Neural cell (in vitro differentiated cells): Measurements from ENCODE around the gene SOX30. TPM values are rescaled to one million over a fixed set of nuclear protein-coding genes. Genes with fewer than 3 reads are reported as not detected.

Experiments
- H2AFZ ChIP-seq: fragments of 200-600, 300-800 bp; sonication (generic), shearing (Covaris generic); 2 replicates; pipeline ENCODE4 v1.6.0; 2014; ENCODE audit warnings: low read depth, mild to moderate bottlenecking, antibody characterized with exemption, low read length, moderate library complexity
- H3F3A ChIP-seq: fragments of 200-600 bp; shearing (Covaris generic); 2 replicates; pipeline ENCODE4 v1.6.1; 2016; ENCODE audit warnings: mild to moderate bottlenecking, moderate library complexity, mixed read lengths, antibody characterized with exemption, low read length; ENCODE audit not compliant: insufficient read depth, poor library complexity, severe bottlenecking
- H3K27ac ChIP-seq: fragments of 200-600, 300-800 bp; sonication (generic), shearing (Covaris generic); 2 replicates; pipeline ENCODE4 v1.5.1; 2014; ENCODE audit warnings: mild to moderate bottlenecking, low read length, moderate library complexity
- H3K27me3 ChIP-seq: fragments of 300-800, 200-600 bp; sonication (generic), shearing (Covaris generic); 2 replicates; pipeline ENCODE4 v1.6.0; 2014; ENCODE audit warnings: mild to moderate bottlenecking, low read depth, low read length, moderate library complexity; ENCODE audit not compliant: insufficient read depth
- H3K36me3 ChIP-seq: fragments of 300-800, 200-600 bp; sonication (generic), shearing (Covaris generic); 2 replicates; pipeline ENCODE4 v1.5.1; 2014; ENCODE audit warnings: mild to moderate bottlenecking, antibody characterized with exemption, low read length, moderate library complexity; ENCODE audit not compliant: insufficient read depth
- H3K4me2 ChIP-seq: fragments of 300-800, 200-600 bp; sonication (generic), shearing (Covaris generic); 2 replicates; pipeline ENCODE4 v1.6.0; 2014; ENCODE audit warnings: mild to moderate bottlenecking, low read length
- H3K4me3 ChIP-seq: fragments of 300-800, 200-600 bp; sonication (generic), shearing (Covaris generic); 2 replicates; pipeline ENCODE4 v1.5.1; 2014; ENCODE audit warnings: mild to moderate bottlenecking, low read length, moderate library complexity
- H3K79me2 ChIP-seq: fragments of 200-600 bp; shearing (Covaris generic); replicated peaks from 2 replicates; pipeline ENCODE4 v1.6.0; 2014; ENCODE audit warnings: mild to moderate bottlenecking, low read length, moderate library complexity; ENCODE audit not compliant: insufficient read depth
- H3K9ac ChIP-seq: fragments of 300-800, 200-600 bp; sonication (generic), shearing (Covaris generic); 2 replicates; pipeline ENCODE4 v1.6.1; 2016; ENCODE audit warnings: mild to moderate bottlenecking, low read length, mixed read lengths
- H3K9me2 ChIP-seq: fragments of 200-600 bp; shearing (Covaris generic); 2 replicates; pipeline ENCODE4 v1.6.1; 2016; ENCODE audit warnings: mild to moderate bottlenecking, low read length, mixed read lengths; ENCODE audit not compliant: insufficient read depth
- H3K9me3 ChIP-seq: fragments of 200-600, 300-800 bp; sonication (generic), shearing (Covaris generic); 2 replicates; pipeline ENCODE4 v1.6.1; 2016; ENCODE audit warnings: mild to moderate bottlenecking, mixed run types, low read length, moderate library complexity, mixed read lengths
- H4K20me1 ChIP-seq: fragments of 200-600 bp; shearing (Covaris generic); 2 replicates; pipeline ENCODE4 v1.6.1; 2016; ENCODE audit warnings: mild to moderate bottlenecking, mixed run types; ENCODE audit not compliant: insufficient read depth
- CTCF ChIP-seq: fragments of 450-650 bp; IDR thresholded peaks from 2 replicates; pipeline ENCODE4 v1.5.1; 2014; ENCODE audit warnings: antibody characterized with exemption, mild to moderate bottlenecking, moderate library complexity; ENCODE audit not compliant: poor library complexity, severe bottlenecking
- EP300 ChIP-seq: fragments of 450-650 bp; conservative IDR thresholded peaks from 2 replicates; pipeline ENCODE4 v1.6.1; 2014; ENCODE audit warnings: antibody characterized with exemption, mild to moderate bottlenecking, moderate library complexity; ENCODE audit not compliant: poor library complexity, severe bottlenecking
- EZH2 ChIP-seq: fragments of 200-600, 300-800 bp; shearing (Covaris generic), sonication (generic); IDR thresholded peaks from 2 replicates; pipeline ENCODE4 v1.6.1; 2014; ENCODE audit warnings: antibody characterized with exemption, low read length, borderline replicate concordance, mild to moderate bottlenecking; ENCODE audit not compliant: insufficient read depth, poor library complexity, severe bottlenecking
- MXI1 ChIP-seq: fragments of 450-650 bp; conservative IDR thresholded peaks from 2 replicates; pipeline ENCODE4 v1.6.1; 2014; ENCODE audit warnings: antibody characterized with exemption, mild to moderate bottlenecking; ENCODE audit not compliant: poor library complexity, severe bottlenecking
- POLR2AphosphoS5 ChIP-seq: IDR thresholded peaks from 2 replicates; pipeline ENCODE4 v1.6.1; 2012
- RAD21 ChIP-seq: fragments of 450-650 bp; conservative IDR thresholded peaks from 2 replicates; pipeline ENCODE4 v1.6.1; 2014; ENCODE audit warnings: antibody characterized with exemption, mild to moderate bottlenecking, moderate library complexity
- SMC3 ChIP-seq: fragments of 450-650 bp; conservative IDR thresholded peaks from 2 replicates; pipeline ENCODE4 v1.6.1; 2014; ENCODE audit warnings: antibody characterized with exemption, mild to moderate bottlenecking, moderate library complexity; ENCODE audit not compliant: poor library complexity
- TAF1 ChIP-seq: IDR thresholded peaks from 2 replicates; pipeline ENCODE4 v1.6.1; 2012; ENCODE audit warnings: low read depth
- polyA plus RNA-seq: library from polyadenylated mRNA; depleted of rRNA; stranded (reverse); fragments of >200 nt; gene quantifications from 2 replicates; pipeline ENCODE4 v1.2.3, GENCODE V29; 2014
- TF ChIP-seq, protein P1 (sequence below): IDR thresholded peaks from 2 replicates; pipeline ENCODE4 v1.6.1; 2012; ENCODE audit warnings: borderline replicate concordance

The SOX30 gene
- polyA plus RNA-seq, 1 donor from 2014 or later: not detected

- Histone ChIP-seq H3K27me3 (no peaks in the 10 kb centered on the region), H3K9ac (no peak overlapping the region), H2AFZ (no peak overlapping the region), H3K9me3 (no peaks in the 10 kb centered on the region), H3K79me2 (no peaks in the 10 kb centered on the region), H3K4me2 (no peak overlapping the region), H3K9me2 (no peaks in the 10 kb centered on the region), H4K20me1 (no peaks in the 10 kb centered on the region), H3K4me3 (no peak overlapping the region), H3K36me3 (no peaks in the 10 kb centered on the region), H3K27ac (no peak overlapping the region), H3F3A (no peaks in the 10 kb centered on the region)
- TF ChIP-seq POLR2AphosphoS5 (no peak), EZH2 (no peak), EP300 (no peak), RAD21 (no peak), SMC3 (no peak), MXI1 (no peak), CTCF (no peak), TAF1 (no peak)
- TF ChIP-seq, protein P1, sequence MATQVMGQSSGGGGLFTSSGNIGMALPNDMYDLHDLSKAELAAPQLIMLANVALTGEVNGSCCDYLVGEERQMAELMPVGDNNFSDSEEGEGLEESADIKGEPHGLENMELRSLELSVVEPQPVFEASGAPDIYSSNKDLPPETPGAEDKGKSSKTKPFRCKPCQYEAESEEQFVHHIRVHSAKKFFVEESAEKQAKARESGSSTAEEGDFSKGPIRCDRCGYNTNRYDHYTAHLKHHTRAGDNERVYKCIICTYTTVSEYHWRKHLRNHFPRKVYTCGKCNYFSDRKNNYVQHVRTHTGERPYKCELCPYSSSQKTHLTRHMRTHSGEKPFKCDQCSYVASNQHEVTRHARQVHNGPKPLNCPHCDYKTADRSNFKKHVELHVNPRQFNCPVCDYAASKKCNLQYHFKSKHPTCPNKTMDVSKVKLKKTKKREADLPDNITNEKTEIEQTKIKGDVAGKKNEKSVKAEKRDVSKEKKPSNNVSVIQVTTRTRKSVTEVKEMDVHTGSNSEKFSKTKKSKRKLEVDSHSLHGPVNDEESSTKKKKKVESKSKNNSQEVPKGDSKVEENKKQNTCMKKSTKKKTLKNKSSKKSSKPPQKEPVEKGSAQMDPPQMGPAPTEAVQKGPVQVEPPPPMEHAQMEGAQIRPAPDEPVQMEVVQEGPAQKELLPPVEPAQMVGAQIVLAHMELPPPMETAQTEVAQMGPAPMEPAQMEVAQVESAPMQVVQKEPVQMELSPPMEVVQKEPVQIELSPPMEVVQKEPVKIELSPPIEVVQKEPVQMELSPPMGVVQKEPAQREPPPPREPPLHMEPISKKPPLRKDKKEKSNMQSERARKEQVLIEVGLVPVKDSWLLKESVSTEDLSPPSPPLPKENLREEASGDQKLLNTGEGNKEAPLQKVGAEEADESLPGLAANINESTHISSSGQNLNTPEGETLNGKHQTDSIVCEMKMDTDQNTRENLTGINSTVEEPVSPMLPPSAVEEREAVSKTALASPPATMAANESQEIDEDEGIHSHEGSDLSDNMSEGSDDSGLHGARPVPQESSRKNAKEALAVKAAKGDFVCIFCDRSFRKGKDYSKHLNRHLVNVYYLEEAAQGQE: no peak
Observed at GRCh38 chr5:157607371-157608161, 44.7 kb downstream of the SOX30 start.

DNA sequence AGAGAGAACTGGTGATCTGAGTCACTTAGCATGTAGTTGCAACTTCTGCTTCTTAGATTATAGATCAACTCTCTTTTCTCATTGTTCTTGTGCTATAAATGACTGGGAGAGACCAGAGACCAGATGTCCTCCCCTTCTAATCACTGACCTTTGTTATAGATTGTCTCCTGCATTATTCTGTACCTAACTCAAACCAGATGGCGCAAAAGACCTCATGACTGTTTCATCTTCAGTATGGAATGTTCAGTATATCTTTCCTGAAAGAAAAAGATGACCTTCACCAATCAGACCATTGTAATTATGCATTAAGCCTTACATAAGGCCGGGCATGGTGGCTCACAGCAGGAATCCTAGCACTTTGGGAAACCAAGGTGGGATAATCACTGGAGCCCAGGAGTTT is 46.2 kb downstream of the SOX30 start:
- Histone ChIP-seq H3K27me3 (no peaks in the 10 kb centered on the region), H3K4me3 (no peak overlapping the region), H3K79me2 (no peaks in the 10 kb centered on the region), H3F3A (no peaks in the 10 kb centered on the region), H2AFZ (no peak overlapping the region), H3K27ac (no peak overlapping the region), H3K36me3 (no peaks in the 10 kb centered on the region), H4K20me1 (no peaks in the 10 kb centered on the region), H3K4me2 (no peak overlapping the region), H3K9ac (no peak overlapping the region), H3K9me3 (no peaks in the 10 kb centered on the region), H3K9me2 (no peaks in the 10 kb centered on the region)
- TF ChIP-seq POLR2AphosphoS5 (no peak), TAF1 (no peak), SMC3 (no peak)
